ENCODE data around the gene FRMD7. TPM values are rescaled to one million over a fixed set of nuclear protein-coding genes. Genes with fewer than 3 reads are reported as not detected.

FRMD7 gene
- total and polyA plus RNA-seq, 10 of the 15 experiments (the other 5 are each of a cell fraction or from before 2014, with no cell fraction given), result 0.03 to 0.94 TPM; not detected in 8

GRCh38 chrX:132094164-132094563 lies 33.7 kb downstream of the FRMD7 start:
- intact Hi-C loops (cut with micrococcal nuclease; ENCODE audit: unreplicated experiment), result no loop called here

More at GRCh38 chrX:132094164-132094563, 33.7 kb downstream of the FRMD7 start:
- Histone ChIP-seq H4K20me1 (ENCODE audit: control insufficient read depth, insufficient read depth) (no peaks in the 10 kb centered on the region), H3K4me3 (no peak overlapping the region), H3K79me2 (ENCODE audit: control insufficient read depth, insufficient read depth, low read length) (no peaks in the 10 kb centered on the region), H3K27me3 (replicated peaks in 1 of 2; ENCODE audit: control insufficient read depth in 2 of 2, insufficient read depth in 2 of 2, low read length in 1 of 2) (no peaks in the 10 kb centered on the region; a peak in 1 of 4 replicates), H3K27ac (ENCODE audit: control insufficient read depth, insufficient read depth) (no peak overlapping the region), H3K4me1 (ENCODE audit: control insufficient read depth, insufficient read depth, low read length) (no peaks in the 10 kb centered on the region), H3K9me3 (replicated peaks; ENCODE audit: control insufficient read depth, insufficient read depth, low read length) (no peaks in the 10 kb centered on the region), H3K9ac (ENCODE audit: control insufficient read depth, insufficient read depth, low read length) (no peak overlapping the region), H3K4me2 (ENCODE audit: control insufficient read depth, insufficient read depth) (no peak overlapping the region), H3K36me3 (ENCODE audit: control insufficient read depth in 2 of 2, insufficient read depth in 2 of 2, low read length in 1 of 2) (no peaks in the 10 kb centered on the region), H2AFZ (ENCODE audit: control insufficient read depth, low read depth, low read length) (no peak overlapping the region)
- ChIA-PET POLR2A (no interaction called here), SMC1A (ENCODE audit: uncharacterized antibody, unreplicated experiment) (interaction anchor here (0.6 to 4.9 kb wide), 3 partner anchors 31 to 255 kb away, joined by 3 to 84 read pairs (median 3); partner anchors contain the start of gene RAP2C), CTCF (interaction anchor here (1.9 kb wide), 1 partner anchor 125 kb away, joined by 13 read pairs; the partner anchor contains the start of gene RAP2C), RAD21 (ENCODE audit: unreplicated experiment) (interaction anchor here (4.2 kb wide), 1 partner anchor 127 kb away, joined by 69 read pairs; the partner anchor contains the start of gene RAP2C)
- TF ChIP-seq ZNF687 (IDR thresholded peaks at IDR 0.05) (no peak), RB1 (IDR thresholded peaks at IDR 0.05; ENCODE audit: borderline replicate concordance) (no peak), IRF5 (IDR thresholded peaks at IDR 0.05; ENCODE audit: borderline replicate concordance) (no peak), ELK1 (IDR thresholded peaks at IDR 0.05; ENCODE audit: low read depth, low read length) (no peak), POLR2A (IDR thresholded peaks at IDR 0.05; ENCODE audit: low read depth, low read length) (no peak), NFXL1 (IDR thresholded peaks at IDR 0.05; ENCODE audit: borderline replicate concordance) (no peak), FOXM1 (IDR thresholded peaks at IDR 0.05; ENCODE audit: low read depth, low read length) (no peak), YY1 (IDR thresholded peaks at IDR 0.05; ENCODE audit: low read depth, low read length) (no peak), ATF3 (IDR thresholded peaks at IDR 0.05; ENCODE audit: borderline replicate concordance, extremely low read depth, low read depth, low read length) (no peak)
- in situ Hi-C loops (cut with MboI), result no loop called here
- WGBS (ENCODE audit: insufficient coverage, insufficient replicate concordance, low lambda C conversion rate, missing lambda C conversion rate), result 24% methylated on average over 2 of the region's 2 CpGs
- no peak for FAIRE-seq
- ATAC-seq, result no peak
- no TSS peak for BruUV-seq (replicated peaks)
- no peak for DNase-seq (ENCODE audit: low read depth, low spot score)
